ENCODE measurements around the gene MICAL2. TPM values are rescaled to one million over a fixed set of nuclear protein-coding genes. Genes with fewer than 3 reads are reported as not detected.
A peak's percentile ranks its signal among the peaks of the same experiment; 100 is the strongest.

The MICAL2 gene
- total RNA-seq, 1 donor from 2014 or later, result 197 TPM

DNA sequence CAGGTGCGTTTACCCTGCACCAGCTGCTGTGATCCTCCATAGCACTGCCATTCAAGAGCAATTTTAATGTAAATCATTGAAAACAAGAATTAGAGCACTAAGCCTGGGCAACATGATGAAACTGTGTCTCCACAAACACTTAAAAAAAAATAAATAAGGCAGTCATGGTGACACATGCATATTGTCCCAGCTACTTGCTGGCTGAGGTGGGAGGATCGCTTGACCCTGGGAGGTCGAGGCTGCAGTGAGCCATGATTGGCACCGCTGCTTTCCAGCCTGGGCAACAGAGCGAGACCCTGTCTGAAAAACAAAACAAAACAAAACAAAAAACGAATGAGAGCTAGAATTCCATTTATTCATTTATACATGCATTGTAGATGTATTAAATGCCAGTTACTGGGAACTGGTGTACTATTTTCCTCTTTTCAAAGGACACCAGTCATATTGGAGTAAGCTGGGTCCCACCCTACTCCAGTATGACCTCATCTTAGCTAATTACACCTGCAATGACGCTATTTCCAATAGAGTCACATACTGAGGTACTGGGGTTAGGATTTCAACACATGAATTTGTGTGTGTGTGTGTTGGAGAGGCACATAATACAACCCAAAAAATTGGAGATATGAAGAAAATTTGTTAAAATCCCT lies 101.9 kb downstream of the MICAL2 start:
- DNase-seq (no peak), ATAC-seq (no peak)
- H3K4me1 ChIP-seq, result no peaks in the 10 kb centered on the region
- H3K27me3 ChIP-seq, result no peaks in the 10 kb centered on the region
- H3K9me3 ChIP-seq, result no peaks in the 10 kb centered on the region
- intact Hi-C loops (cut with DNase I), result no loop called here
- H3K4me3 ChIP-seq, result no peak overlapping the region
- TF ChIP-seq, protein P1, sequence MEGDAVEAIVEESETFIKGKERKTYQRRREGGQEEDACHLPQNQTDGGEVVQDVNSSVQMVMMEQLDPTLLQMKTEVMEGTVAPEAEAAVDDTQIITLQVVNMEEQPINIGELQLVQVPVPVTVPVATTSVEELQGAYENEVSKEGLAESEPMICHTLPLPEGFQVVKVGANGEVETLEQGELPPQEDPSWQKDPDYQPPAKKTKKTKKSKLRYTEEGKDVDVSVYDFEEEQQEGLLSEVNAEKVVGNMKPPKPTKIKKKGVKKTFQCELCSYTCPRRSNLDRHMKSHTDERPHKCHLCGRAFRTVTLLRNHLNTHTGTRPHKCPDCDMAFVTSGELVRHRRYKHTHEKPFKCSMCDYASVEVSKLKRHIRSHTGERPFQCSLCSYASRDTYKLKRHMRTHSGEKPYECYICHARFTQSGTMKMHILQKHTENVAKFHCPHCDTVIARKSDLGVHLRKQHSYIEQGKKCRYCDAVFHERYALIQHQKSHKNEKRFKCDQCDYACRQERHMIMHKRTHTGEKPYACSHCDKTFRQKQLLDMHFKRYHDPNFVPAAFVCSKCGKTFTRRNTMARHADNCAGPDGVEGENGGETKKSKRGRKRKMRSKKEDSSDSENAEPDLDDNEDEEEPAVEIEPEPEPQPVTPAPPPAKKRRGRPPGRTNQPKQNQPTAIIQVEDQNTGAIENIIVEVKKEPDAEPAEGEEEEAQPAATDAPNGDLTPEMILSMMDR (IDR thresholded peaks at IDR 0.05), result no peak
- H3K36me3 ChIP-seq, result peaks cover 56% of the 10 kb centered on the region
- H3K27ac ChIP-seq, result no peak overlapping the region

DNA sequence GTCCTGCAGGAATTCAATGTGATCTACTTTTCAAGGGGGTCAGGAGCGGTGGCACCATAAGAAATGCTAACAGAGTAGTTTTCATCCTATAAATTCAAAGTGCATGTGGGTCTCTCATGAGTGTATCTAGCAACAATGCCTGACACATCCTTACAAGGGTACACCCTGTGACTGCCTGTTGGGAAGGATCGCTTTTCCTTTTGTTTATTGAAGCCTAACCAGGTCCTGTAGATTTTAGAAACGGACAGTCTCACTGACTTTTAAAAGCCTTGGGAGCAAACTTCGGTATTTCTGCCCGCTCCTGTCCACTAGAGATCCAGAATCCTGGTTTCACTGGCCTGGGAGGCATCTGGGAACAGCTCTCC lies 102.4 kb downstream of the MICAL2 start:
- peaks cover 54% of the 10 kb centered on the region for H3K36me3 ChIP-seq
- intact Hi-C loops (cut with DNase I), result no loop called here
- no peaks in the 10 kb centered on the region for H3K27me3 ChIP-seq
- ATAC-seq (no peak), DNase-seq (no peak)
- TF ChIP-seq, protein P1 (IDR thresholded peaks at IDR 0.05), result no peak
- no peaks in the 10 kb centered on the region for H3K4me1 ChIP-seq
- H3K27ac ChIP-seq, result no peak overlapping the region
- no peaks in the 10 kb centered on the region for H3K9me3 ChIP-seq
- H3K4me3 ChIP-seq, result no peak overlapping the region

GRCh38 chr11:12213883-12214282 lies 103.5 kb downstream of the MICAL2 start:
- ATAC-seq (no peak), DNase-seq (no peak)
- TF ChIP-seq, protein P1 (IDR thresholded peaks at IDR 0.05), result no peak
- Histone ChIP-seq H3K4me1 (no peaks in the 10 kb centered on the region), H3K27me3 (no peaks in the 10 kb centered on the region), H3K9me3 (no peaks in the 10 kb centered on the region), H3K36me3 (peaks cover 53% of the 10 kb centered on the region), H3K27ac (no peak overlapping the region), H3K4me3 (no peak overlapping the region)
- intact Hi-C loops (cut with DNase I), result no loop called here

DNA sequence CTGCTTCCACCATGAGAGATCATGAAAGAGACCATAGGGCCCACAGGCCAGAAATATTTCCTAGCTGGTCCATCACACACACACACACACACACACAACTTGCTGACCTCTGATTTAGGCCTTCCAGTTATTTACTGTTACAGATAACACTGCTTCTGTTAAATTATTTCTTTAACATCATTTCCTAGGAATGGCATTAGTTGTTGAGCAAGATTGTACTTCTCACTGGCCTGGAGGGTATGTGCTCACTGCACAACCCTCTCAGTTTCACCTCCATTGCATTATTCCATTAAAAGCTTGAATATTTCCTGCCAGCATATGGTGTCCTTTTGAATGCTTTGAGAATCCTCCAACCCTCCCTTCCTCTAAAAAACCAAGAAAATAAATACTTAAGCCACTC lies 104.4 kb downstream of the MICAL2 start:
- DNase-seq (no peak), ATAC-seq (peak; percentile 64)
- intact Hi-C loops (cut with DNase I), result no loop called here
- peaks cover 7% of the 10 kb centered on the region for H3K4me1 ChIP-seq
- H3K36me3 ChIP-seq, result peaks cover 44% of the 10 kb centered on the region
- TF ChIP-seq, protein P1 (IDR thresholded peaks at IDR 0.05), result no peak
- H3K27ac ChIP-seq, result peak overlapping the region; percentile 45
- H3K4me3 ChIP-seq, result no peak overlapping the region
- H3K9me3 ChIP-seq, result no peaks in the 10 kb centered on the region
- no peaks in the 10 kb centered on the region for H3K27me3 ChIP-seq

GRCh38 chr11:12215181-12215593 lies 104.8 kb downstream of the MICAL2 start:
- DNase-seq, result no peak
- intact Hi-C loops (cut with DNase I), result no loop called here
- Histone ChIP-seq H3K36me3 (peaks cover 40% of the 10 kb centered on the region), H3K27me3 (no peaks in the 10 kb centered on the region), H3K27ac (peak overlapping the region; percentile 45), H3K4me1 (peaks cover 11% of the 10 kb centered on the region), H3K9me3 (no peaks in the 10 kb centered on the region), H3K4me3 (no peak overlapping the region)
- ATAC-seq, result peak; percentile 66
- TF ChIP-seq, protein P1 (IDR thresholded peaks at IDR 0.05), result no peak

DNA sequence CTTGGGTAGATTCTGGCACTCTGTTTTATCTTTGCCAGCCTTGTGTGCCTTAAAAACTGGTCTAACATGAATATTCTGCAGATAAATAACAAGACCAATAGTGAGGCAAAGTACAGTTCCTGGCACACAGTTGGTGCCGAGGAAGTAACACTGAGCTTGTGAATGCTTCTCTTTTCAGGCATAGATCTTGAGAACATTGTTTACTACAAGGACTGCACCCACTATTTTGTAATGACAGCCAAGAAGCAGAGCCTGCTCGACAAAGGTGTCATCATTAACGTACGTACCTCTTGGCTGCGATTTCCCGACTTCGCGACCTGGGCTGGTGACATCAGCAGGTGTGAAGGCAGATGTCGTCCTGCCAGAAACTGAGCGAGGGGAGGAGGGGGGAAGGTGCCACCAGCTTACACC lies 105.7 kb downstream of the MICAL2 start:
- Histone ChIP-seq H3K27ac (peak overlapping the region; percentile 45), H3K4me1 (peaks cover 20% of the 10 kb centered on the region), H3K4me3 (no peak overlapping the region), H3K36me3 (peaks cover 36% of the 10 kb centered on the region), H3K9me3 (no peaks in the 10 kb centered on the region), H3K27me3 (no peaks in the 10 kb centered on the region)
- no peak for ATAC-seq
- intact Hi-C loops (cut with DNase I), result no loop called here
- TF ChIP-seq, protein P1 (IDR thresholded peaks at IDR 0.05), result no peak
- no peak for DNase-seq

Measured in upper lobe of right lung (tissue), 1 donor.